HG02852 (cell line): Measurements from ENCODE around the gene KCNIP1.

Source experiments
- ATAC-seq: cut with Tn5 transposase; IDR thresholded peaks from one replicate; pipeline ENCODE4 v1.9.1; 2021; ENCODE audit warnings: mild to moderate bottlenecking, moderate library complexity; ENCODE audit not compliant: unreplicated experiment

KCNIP1 gene

DNA sequence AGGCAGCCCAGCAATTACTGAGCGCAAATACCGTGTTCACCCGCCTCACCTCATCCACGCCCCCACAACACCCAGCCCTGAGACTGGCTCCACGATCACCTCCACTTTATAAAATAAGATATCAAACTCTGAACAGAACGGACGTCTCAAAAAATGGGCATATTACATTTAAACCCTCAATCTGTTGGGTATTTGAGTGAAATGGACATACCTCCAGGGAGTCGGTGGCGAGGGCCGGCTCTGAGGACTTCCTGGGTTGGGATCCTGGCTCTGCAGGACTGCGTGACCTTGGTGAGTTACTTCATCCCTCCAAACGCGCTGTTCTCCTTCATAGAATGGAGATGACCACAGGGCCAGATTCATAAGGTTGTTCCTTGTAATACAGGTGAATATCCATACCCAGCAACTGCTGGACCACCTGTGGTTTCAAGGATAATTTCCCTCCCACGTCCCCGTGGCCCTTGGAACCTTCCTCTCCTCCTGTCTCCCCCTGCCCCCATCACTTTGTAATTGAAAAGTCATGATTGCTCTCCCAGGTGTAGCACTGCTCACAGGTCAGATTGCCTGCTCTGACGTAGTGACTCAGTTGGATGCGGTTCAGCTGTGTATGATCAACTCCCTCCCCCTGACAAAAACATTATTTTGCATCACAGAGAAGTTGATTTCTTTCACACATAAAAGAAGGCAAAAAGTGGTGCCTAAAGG lies 135.6 kb downstream of the KCNIP1 start:
- no peak for ATAC-seq

DNA sequence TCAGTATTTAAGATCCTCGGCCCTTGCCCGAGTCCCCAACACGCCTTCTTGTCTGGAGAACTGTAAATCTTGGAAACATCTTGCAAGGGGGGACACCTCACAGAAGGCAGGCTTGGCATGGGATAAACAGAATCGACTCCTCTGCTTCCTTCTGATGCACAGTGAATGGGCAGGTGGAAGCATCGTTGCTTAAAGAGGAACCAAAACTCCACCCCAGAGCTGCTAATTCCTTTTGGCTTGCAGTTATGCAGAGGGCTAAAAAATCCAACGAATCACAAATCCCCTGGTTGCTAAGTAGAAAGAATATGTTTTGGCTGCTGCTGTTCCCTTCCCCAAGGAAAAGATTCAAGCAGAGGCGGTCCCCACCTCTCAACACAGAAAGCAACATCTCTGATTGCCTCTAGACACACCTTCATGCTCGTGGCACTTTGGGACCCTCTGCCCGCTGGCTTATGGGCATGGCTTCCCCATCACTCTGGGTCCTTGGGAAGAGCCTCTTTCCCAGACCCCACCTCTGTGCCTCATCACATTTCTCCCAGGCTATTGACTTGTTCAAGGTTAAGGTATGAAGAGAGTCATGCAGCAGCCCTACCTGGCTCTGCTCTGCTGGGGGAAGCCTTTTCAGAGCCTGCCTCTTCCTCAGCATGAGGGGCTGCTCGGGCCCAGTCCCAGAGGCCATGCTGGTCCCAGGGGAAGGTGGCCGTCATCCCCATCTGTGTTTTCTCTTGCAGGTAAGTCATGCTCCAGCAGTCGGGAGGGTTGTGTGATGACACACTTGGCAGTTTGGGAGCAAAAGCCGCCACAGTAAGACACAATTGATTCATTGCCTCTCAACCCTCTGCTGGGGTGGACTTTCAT lies 137.1 kb downstream of the KCNIP1 start:
- no peak for ATAC-seq

DNA sequence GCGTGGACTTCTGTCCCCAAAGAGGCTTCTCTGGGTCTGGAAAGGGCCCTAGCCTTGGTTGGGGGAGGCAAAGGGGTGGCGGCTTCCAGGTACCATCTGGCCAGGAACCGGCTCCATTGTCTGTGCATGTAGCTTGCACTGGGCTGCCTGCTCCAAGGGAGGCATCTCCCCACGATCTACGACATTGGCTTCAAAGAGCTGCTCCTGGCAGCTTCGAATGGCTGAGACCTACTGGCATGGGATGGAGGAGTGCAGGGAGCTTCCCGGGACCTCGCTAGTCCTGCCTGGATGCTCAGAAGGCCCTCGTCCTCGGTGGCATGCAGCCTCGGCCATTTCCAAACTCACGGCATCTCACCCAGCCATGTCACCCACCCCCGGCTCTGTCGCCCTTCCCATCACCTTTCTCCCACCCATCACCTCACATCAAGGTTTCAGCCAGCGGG lies 137.8 kb downstream of the KCNIP1 start:
- no peak for ATAC-seq

DNA sequence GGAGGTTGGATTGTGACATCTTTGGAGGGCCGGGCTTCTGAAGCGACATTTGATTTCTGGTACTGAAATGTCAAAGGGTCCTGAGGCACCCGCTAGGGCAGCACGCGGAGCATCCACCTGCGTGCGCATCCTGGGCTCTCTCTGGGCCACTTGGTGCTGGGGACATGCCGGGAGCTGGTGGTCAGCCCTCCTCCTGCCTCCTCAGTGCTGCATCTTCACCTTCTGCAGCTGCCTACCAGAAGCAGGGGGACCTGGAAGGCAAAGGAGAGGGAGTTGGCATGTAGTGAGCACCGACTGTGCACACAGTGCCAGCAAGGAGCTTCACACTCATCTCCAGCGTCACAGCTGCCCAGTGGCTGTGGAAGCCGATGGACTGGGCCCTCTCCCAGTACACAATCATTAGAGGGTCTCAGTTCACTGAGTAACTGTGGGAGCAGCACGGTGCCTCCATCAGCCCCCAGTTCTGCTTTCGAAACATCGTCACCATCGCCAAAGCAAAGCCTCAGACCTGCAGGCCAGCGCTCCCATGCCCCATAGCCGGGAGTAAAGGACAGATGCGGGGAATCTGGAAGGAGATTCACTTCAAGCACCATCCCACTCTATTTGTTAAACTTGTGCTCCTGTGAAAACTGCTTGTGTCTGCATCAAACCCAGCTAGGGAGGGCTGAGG lies 138.4 kb downstream of the KCNIP1 start:
- ATAC-seq = no peak

DNA sequence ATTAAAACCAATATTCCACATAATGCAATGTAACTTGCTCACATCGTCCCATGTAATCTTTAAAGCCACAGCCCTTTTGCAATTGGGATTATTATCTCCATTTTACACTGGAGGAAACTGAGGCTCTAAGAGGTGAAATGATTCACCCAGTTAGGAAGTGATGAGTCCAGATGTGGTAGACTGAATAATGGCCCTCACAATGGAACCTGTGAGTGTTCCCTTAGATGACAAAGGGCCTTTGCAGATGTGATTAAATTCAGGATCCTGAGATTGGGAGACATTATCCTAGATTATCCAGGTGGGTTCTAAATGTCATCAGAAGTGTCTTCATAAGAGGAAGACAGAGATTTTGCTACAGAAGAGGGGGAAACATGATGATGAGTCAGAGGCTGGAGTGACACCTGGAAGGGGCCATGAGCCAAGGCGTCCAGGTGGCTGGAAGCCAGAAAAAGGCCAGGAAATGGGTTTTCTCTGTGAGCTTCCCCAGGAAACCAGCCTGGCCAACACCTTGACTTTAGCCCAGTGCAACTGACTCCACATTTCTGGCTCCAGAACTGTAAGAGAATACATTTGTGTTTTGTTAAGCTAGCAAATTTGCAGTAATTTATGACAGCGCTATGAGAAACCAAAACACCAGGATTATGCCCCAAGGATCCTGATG lies 139.1 kb downstream of the KCNIP1 start:
- ATAC-seq = no peak

DNA sequence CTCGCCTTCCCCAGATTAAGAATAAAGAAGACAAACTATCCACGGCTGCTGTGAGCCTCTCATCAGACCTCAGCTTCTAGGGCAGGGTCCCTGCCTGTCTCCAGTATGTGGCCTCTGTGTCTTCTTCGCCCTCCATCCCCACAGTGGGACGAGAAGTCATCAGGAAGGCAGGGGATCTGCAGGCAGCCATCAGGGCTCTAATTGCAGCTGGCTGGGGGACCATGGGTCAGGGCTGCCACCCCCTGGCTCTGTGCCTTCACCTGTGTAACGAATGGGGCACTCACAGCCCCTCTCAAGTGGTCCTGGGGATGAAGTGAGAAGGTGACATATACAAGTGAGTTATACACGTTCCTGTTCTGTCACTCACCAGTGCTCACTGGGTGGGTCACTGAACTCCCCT lies 139.8 kb downstream of the KCNIP1 start:
- ATAC-seq = no peak

DNA sequence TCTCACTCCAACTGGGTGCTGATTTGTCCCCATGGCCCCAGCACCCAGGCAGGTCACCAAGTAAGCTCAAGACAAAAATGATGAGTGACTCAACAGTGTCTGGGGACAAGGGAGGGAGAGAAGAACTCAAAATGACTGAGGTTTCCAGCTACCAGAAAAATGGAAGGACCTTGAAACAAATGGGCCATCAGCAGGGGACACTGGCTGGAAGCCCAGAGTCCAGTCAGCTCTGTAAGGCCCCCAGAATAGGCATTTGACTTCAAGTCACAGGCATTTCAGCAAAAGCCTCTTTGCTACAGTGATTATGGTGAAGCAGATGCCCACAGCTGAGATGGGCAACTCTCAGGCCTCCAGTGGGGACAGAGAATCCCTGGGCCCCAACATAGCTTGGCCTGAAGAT lies 140.7 kb downstream of the KCNIP1 start:
- no peak for ATAC-seq

DNA sequence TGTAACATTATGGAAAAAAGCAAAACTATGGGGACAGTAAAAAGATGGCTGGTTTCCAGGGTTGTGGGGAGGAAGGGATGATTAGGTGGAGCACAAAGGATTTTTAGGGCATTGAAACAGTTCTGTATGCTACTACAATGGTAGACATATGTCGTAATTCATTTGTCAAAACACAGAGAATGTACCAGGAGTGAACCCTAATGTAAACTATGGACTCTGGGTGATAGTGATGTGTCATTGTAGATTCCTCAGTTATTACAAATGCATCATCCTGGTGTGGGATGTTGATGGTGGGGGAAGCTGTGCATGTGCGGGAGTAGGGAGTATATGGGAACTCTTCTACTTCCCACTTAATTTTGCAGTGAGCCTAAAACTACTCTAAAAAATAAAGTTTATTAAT lies 144.7 kb downstream of the KCNIP1 start:
- ATAC-seq = no peak

DNA sequence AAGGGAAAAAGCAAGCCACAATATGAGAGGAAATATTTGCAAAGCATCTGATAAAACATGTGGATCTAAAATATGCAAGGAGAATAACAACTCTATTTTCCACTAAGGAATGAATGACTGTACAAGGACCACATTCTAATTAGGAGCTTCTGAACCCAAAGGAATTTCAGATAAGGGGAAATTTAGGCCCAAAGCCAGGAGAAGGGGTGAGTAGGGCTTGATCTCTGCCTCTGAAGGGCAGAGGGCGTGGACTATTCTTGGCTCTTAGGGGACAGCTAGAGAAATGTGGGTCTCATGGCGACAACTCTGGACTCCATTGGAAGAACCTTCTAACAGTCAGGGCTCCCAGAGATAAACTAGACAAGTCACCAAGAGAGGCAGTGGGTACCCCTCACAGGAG lies 147.0 kb downstream of the KCNIP1 start:
- no peak for ATAC-seq

DNA sequence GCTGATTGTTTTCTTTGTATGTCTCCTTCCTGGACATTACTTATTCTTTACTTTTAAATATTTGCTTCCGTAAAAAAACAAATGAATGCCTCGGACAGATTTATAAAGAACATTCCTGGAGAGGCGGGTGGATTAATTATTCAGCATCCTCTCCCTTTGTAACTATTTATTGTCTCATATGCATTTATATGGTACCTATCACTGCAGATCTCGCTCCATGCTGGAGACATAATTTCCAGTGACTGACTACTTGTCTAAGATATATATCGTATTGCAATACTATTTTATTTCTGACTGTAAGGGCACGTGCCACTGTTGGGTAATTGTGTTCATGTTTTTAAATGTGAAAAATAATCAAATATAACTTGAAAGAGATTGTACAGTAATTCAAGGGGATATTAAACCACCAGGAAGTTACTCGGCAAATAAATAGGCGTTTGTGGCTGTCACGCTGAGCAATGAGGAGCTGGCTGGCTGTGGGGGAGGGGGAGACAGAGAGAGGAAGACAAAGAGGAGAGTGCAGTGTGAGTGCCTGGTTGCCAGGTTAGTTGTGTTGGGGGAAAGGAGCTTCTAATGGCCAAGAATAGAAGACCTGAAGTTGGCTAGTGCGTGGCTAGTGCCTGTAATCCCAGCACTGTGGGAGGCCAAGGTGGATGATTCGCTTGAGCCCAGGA lies 147.9 kb downstream of the KCNIP1 start:
- ATAC-seq = no peak

DNA sequence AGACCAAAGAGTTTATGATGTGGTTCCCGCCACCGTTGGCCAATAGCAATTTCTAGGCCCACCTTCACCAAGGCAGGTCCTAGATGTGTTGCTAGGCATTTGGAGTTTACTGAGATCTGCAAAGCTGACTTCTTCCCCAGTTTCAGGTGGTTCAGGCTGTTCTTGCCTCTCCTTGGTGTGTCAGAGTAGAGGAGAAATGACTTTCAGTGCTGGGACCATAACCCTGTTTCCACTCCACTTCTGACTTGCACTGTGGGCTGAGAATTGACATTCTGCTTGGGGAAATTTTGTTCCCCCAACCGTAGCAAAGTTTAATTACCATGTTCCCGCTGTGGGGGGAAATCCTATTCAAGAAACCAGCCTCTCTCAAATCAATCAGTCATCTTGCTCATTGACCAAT lies 151.7 kb downstream of the KCNIP1 start:
- peak; percentile 47 for ATAC-seq

DNA sequence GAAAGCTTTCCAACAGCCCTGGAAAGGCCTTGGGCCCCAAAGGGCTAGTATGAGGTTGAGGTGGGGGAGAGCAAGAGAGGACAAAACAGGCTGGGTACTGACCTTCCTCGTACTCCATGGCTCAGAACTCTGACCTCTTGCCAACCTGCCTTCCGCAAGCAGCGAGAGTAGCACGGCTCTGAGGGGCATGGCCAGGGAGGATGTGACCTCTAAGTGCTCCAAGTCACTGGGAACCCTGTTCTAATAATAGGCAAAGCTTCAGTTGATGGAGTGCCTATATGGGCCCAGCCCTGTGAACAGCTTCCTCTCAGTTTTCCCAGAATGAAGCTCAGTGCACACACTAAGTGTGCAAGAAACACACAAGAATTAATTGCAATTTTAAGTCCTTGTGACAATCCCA lies 152.1 kb downstream of the KCNIP1 start:
- ATAC-seq = no peak

DNA sequence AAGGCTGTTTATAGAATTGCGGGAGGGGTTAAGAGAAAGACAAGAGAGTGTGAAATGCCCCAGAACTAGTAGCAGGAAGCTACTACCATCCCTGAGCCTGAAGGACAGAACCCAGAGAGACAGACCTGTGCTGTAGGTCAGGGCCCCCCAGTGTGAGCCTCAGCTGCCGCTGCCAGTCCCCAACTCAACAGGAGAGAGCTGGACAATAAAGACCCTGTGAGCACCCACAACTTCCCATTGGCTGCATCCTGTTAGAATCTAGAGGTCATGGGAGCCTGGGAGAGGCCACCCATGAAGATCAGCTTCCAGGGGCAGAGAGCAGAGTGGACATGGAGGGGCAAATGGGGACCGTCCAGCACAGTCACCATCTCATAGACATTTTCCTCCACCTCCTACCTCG lies 152.5 kb downstream of the KCNIP1 start:
- ATAC-seq = no peak

DNA sequence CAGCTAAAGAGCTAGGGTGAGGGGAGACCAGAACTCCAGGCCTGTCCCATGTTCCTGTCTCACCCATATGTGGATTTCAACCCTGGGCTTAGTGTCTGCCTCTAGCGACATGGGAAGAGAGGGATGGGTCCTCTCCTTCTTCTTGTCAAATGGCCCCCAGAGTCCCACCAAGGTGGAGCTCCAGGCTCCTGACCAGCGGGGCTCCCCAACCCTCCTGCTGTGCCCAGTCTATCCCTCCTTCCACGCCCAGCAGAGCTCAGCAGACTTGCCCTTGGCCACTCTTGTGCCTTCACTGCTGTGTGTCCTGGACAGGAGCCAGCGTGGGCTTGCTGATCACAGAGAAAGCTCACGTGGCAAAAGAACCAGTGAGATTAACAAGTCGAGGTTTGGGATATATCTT lies 156.7 kb downstream of the KCNIP1 start:
- ATAC-seq = no peak

DNA sequence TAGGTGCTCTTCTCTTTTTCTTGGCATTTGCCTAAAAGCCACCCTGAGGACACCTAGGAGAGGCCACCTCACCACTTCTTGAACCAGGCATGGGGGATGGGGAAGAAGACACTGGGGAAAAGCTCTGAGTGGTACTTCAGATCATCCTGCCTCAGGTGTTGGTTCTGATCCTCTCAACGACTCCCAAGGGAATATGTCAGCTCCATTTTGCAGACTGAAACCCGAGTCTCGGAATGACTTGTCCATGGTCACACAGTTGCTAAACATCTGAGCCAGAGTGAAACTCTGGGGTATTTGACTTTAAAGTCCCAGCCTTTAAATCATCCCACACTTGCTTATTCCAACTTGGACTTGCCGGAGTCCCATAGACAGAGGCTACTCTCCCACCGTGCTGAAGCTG lies 159.1 kb downstream of the KCNIP1 start:
- ATAC-seq = no peak

DNA sequence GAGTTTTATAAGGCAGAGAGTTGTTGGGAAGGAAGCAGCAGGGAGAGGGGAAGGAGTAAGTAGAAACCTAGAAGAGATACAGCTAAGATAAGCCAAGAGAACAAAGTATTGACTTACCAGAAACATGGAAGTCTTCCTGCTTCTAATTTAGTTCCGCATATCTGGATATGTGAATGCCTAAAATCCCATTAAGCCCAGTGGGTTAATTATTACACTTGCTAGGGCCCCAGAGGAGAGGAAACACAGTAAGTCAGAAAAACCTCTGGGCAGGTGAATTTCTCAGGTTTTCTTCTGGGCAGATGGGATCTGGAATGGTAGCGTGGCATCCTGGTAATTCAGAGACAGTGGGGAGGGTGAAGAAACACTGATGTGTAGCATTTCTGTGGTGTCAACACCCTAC lies 175.0 kb downstream of the KCNIP1 start:
- ATAC-seq = no peak

DNA sequence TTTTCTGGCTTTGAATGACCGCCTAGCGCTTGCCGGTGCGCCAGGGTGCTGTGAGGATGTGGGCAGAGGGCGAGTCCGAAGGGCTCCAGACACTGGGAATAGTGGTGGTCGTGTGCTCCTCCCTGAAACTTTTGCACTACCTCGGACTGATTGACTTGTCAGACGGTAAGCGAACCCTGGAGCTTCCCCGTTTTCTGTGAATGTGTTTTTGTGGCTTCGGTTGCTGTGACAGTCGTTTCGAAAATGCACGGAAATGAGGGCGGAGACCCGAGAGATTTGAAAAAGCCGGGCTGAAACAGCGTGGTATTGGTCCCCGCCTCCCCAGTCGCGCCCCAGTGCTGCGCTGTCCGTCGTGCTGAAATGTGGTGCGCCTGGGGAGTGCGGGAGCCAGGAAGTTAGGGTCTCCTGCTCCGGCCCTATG lies 177.2 kb downstream of the KCNIP1 start:
- ATAC-seq = peak; percentile 70

DNA sequence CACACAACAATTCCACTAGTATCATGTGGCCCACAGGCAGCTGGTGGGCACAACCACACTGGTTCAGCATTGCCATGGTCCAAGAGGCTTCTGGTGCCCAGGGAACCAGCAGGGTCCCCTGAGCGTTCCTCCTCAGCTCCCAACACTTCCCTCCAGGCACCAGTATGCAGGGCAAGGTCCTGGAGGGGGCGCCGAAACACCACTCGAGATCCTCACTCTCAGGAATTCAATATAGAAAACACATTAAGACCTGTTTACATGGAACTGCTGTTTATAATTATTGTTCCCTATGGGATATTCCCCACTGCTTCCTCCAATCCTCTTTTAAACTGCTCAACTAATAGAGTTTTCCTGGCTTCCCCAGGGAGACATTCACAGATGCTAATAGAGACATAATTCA lies 187.8 kb downstream of the KCNIP1 start:
- ATAC-seq = no peak

DNA sequence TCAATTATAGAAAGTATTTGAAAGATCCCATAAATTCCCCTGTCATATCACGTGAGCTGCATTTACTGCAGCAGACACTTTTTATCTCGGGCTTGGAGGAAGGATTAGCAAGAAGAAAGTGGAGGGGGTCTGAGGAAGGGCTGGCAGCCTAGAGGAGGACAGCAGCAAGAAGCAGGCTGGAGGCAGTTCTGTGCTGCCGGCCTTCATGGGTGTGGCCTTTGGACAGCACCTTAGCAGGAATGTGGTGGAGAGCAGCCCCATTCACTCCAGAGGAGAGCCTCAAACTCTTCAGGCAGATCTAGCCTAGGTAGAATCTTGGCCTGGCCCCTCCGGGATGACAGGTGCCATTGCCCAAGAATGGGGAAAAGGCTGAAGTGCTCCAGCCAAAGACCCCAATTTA lies 189.9 kb downstream of the KCNIP1 start:
- no peak for ATAC-seq

DNA sequence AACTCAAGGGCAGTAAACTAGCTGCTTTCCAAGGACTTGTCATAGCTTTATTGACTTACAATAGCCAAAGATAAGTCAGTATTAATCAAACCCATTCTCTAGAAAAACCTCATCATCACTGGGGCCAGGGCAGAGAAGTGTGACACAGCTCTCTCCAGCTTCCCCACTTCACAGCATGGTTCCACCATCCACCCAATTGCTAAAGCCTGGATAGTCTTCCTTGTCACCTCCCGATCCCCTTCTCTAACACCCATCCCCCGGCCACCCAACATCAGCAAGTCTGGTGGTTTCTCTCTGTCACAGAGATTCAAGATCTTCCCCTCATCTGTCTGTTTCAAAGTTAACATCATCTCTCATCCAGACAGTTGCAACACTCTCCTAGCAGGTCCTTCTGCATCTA lies 191.1 kb downstream of the KCNIP1 start:
- ATAC-seq = no peak

DNA sequence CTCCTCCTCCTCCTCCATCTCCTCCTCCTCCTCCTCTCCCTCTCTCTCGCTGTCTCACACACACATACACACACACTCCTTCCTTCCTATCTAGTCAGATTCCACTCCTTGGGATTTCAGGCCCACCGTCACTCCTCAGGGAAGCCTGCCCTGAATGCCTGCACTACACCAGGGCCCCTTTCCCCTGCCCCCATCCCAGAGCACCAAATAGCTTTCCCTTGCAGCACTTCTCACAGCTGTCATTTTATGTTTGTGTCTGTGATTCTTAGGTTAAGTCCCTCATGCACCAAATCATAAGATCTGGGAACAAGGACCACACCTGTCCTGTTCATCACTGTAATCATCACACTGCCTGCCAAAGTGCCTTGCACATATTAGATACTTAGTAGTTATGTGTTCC lies 193.2 kb downstream of the KCNIP1 start:
- no peak for ATAC-seq
